COR-L47 (cell line): ENCODE data around the gene CSN2.
"Not testable (repeated sequence)": the region's sequence is repeated elsewhere in the genome, so short reads cannot be mapped to it uniquely, and the experiment has no call there.

Experiments
- DNase-seq: peaks from one replicate; lab custom pipeline; 2025; lab: John Stamatoyannopoulos, UW

CSN2 gene, protein sequence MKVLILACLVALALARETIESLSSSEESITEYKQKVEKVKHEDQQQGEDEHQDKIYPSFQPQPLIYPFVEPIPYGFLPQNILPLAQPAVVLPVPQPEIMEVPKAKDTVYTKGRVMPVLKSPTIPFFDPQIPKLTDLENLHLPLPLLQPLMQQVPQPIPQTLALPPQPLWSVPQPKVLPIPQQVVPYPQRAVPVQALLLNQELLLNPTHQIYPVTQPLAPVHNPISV

DNA sequence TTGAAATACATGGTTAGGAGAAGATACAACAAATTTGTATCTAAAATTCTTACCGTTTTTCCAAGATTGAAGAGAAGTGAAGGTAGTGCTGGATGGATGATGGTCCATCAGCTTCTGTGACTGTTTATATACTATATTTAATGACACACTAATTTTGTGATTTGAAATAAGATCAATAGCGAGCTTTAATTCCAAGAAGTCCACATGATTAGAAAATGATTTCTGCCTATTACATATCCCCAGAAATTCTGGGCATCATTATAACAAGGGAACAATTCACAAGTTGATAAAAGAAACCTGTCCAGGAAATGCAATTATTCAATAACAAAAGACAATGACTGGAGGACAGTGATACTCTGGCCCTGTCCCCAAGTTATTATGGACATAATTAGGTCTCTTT, at the start of gene CSN2:
CSN2 (minus strand) TSS at position 101 of the 400 bp plus-strand sequence. CDS start 4,733 bp downstream, outside the sequence.
- DNase-seq = no peak

DNA sequence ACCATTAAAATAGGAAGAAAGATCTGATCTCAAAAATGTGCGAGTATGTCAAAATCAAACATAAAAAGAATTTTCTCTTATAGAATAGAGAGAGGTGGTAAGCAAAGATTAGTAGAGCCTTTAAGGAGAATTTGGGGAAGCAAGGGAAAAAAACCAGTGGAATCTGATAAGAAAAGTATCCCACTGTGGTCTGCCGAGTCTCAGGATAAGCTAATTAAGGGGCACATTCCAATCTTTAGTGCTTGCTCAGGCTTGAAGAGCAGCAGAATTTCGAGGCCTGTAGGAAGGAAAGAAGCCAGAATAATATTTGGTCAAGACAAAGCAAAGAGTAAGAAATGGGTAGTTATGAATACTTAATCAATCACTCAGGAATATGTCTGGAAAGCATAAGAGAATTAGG, 43.2 kb upstream of the CSN2 start:
- no peak for DNase-seq

DNA sequence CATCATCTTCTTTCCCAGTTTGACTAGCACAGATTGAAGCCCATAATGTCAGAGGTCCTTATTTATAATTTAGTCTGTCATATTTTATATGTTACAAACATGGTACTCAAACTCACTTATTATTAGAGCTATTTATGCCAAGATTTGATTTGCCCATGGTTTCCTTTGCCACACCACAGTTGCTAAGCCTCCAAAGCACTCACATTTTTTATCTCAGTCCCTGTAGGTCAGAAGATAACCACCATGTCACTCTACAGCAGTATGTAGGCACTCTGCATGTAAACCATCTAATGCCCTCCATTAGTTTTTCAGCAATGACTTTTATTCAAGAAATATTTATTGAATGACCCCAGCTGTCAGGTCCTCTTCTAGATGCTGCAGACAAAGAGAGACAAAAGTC, 37.0 kb upstream of the CSN2 start:
- DNase-seq = no peak

DNA sequence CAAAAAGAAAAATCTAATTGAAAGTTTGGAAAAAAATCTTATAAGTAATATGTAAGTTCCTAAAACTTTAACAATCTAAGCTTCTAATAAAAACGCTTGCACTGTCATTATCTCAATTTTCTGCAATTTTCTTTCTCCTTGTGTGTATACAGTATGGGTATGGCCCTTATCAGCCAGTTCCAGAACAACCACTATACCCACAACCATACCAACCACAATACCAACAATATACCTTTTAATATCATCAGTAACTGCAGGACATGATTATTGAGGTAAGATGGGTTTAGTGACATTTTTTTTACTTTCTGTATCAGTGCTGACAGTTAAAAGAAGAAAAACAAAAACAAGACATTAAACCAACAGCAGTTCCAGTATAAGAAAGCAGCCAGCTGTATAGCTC, 35.2 kb upstream of the CSN2 start:
- no peak for DNase-seq

DNA sequence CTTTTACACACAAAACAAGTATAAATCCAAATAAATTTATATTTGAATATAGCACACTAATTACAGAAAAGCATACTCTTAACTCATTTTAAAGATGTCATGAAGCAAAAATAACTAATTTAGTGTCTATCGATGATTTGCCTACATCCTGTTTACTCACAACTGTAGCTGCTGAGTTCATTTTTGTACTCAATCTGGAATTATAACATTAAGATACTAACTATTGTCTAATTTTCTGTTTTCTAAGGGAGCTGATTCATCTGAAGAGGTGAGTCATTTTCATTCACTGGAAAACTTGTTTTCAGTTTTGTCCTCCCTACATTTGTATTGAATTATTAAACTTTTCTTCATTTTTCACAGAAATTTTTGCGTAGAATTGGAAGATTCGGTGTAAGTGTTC, 33.9 kb upstream of the CSN2 start:
- DNase-seq = no peak

DNA sequence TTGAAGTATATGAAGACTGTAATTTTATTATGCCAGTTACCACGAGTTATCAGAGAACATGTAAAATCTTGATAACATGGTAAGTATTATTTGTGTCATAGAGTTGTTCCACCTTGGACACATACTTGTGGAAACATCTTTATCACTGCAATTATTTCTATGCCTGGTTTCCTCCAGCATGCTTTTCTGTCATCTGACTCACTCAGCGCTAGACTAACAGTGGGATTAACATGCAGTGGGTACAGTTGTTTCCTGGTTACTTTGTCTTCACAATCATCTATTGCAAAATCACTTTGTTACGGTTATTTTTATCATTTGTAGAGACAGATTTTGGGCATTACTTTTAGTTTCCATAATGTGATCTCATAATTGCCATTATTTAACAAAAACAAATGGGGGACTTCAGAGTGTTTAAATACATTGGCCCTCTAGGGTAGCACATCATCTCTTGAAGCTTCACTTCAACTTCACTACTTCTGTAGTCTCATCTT, 30.0 kb upstream of the CSN2 start, which contains the start of gene STATH:
STATH (plus strand) TSS at position 441 of the 491 bp plus-strand sequence. CDS start 2,472 bp downstream, outside the sequence.
- DNase-seq = no peak

DNA sequence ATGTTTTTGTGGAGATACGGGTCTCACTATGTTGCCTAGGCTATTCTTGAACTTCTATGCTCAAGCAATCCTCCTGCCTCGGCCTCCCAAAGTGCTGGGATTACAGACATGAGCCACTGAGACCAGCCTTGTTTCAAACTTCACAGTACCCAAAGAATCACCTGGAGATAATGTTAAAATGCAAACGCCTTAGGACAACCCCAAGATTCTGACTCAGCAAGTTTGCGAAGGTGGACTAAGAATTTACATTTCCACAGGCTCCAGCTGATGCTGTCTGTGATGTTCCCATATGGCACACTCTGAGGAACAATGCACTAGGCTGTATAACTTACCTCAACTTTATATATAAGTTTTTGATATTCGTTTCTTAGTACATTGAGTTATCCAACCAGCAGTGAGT, 29.3 kb upstream of the CSN2 start:
- DNase-seq = no peak

DNA sequence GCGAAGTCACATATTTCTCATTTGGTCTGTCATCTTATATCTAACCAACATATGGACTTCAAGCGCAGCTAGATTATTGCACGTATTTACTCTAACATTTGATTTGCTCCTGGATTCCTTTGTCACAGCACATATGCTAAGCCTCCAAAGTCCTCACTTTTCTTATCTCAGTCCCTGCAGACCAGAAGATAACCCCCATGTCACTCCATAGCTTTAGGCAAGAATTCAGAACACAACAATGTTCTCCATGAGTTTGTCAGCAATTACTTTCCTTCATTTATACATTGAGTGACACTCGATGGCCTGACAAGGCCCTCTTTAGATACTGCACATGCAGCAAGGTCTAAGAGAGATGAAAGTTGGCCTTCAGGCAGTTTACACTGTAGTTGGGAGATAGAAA, 25.5 kb upstream of the CSN2 start:
- no peak for DNase-seq

DNA sequence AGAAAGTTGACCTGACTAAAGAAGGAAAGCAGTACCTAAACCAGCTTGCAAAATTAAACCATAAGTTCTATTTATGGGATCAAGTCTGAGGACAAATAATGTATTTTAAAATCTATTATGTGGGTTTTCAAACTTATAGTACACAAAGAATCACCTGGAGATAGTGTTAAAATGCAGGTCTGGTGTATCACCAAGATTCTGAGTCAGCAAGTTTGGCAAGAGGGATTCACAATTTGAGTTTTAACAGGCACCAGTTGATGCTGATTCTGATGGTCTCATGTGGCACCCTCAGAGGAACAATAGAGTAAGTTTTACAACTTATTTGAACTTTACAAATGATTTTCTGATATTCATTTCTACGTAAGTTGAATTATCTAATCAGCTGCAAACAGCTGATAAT, 21.1 kb upstream of the CSN2 start:
- no peak for DNase-seq

DNA sequence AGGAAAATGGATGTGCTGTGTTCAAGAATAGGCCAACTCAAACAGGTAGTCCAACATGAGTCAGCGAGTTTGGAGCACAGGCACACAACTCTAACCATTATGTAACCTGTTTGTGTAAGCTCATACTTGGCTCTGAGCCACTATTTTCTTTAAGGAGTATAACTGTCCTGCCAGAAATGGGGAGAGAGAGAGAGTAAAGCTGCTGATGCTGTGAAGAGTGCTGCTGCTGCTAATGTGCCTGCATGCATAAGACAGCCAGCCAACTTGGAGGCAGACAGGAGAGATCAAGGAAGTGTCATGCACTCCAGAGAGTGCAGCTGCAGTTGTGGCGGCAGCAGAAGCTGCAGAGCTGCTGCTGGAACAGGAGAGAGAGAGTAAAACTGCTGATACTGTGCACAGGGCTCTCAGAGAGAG, 18.5 kb upstream of the CSN2 start:
- DNase-seq = peak; percentile 63

DNA sequence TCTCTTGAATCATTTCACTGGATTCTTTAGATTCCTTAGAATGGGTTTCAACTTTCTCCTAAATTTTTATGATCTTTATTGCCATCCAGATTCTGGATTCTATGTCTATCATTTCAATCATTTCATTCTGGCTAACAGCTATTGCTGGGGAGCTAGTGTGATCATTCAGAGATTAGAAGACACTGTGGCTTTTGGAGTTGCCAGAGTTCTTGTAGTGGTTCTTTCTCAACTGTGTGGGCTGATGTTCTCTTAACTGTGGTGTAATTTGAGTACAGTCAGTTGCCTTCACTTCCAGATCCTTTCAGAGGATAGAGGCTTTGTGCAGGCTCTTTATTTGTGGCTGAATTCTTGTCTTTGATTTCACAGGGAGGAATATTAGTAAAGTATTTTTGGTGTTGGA, 12.1 kb upstream of the CSN2 start:
- no peak for DNase-seq

DNA sequence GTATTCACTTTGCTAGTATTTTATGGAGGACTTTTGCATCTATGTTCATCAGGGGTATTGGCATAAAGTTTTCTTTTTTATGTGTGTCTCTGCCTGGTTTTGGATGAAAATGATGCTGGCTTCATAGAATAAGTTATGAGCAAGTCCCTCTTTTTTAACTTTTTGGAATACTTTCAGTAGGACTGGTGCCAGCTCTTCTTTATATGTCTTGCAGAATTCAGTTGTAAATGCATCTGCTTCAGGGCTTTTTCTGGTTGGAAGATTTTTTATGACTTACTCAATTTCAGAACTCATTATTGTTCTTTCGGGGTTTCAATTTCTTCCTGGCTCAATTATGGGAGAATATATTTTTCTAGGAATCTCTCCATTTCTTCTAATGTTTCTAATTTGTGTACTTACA, 9.1 kb upstream of the CSN2 start:
- DNase-seq = no peak

DNA sequence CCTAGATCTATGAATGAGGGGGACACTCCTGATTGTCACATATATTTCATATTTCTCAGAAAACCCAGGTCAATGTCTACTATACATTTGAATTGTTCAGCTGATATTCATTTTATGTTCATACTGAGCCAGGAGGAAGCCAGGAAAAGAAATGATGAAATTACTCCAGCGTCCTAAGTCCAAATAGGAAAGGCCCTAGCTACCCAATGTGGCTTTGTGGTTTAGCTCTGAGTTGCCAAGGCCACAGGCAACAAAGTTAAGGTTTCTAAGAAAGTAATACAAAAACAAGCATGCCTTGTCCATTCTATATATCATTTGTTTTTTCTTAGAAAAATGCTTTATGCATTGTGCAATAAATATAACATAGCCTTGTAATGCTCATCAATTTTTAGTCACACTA, 4.5 kb upstream of the CSN2 start:
- DNase-seq = no peak

DNA sequence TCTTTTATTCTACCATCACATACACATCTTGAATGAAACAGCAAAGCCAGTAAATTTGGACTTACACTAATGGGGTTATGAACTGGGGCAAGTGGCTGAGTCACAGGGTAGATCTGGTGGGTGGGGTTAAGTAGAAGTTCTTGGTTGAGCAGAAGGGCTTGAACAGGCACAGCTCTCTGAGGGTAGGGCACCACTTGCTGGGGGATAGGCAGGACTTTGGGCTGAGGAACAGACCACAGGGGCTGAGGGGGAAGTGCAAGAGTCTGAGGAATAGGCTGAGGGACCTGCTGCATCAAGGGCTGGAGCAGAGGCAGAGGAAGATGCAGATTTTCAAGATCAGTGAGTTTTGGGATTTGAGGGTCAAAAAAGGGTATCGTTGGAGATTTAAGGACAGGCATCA, 8.3 kb downstream of the CSN2 start:
- no peak for DNase-seq

DNA sequence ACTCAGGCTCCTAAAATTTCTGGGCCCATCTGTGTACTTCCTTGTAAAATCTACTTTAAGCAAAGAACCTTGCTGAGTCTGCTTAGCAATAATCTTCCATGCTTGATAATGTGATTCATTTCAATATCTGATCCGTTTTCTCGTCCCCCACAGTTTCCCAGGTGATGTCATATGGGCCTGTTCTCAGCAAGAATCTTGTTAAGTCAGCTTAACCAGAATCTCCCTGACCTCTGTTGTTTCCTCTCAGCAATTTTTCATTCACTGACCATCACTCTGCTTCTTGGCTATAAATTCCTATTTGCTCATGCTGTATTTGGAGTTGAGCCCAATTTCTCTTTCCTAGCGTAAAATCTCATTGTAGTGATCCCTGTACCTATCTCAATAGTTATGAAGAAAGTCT, 13.9 kb downstream of the CSN2 start:
- DNase-seq = no peak

DNA sequence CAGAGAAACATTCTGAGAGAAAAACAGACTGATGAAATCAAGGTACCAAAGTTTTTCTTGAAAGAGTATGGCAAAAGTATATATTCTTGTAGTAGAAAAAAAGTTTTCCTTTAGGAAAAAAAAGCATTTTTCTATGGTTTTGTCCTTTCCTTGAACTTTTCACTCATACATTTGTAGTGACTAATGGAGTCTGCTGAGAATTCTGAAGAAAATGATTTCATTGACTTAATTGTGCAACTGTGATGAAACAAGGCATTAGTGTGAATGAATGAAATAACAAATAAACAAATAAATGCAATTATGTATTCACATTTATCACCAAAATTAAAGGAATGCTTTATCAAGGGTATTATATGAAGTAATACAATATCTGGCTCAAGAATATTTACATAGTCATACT, 29.0 kb downstream of the CSN2 start:
- no peak for DNase-seq

DNA sequence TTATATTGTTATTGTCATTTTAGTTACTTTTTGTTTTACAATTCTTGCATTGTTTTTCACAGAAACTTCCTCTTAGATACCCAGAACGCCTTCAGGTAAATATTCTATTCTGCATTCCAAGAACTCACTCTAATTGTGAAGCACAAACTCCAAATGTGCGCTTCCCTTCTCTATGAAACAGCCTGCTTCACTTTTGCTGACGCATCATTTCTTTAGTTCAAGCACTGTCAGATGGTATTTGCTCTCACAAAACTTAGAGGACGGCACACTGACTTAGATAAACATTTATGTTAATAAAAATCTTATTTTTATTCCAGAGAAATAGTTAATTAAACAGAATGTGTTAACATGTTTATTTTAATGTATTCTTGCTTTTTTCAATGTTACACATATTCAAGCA, 31.4 kb downstream of the CSN2 start:
- DNase-seq = no peak

DNA sequence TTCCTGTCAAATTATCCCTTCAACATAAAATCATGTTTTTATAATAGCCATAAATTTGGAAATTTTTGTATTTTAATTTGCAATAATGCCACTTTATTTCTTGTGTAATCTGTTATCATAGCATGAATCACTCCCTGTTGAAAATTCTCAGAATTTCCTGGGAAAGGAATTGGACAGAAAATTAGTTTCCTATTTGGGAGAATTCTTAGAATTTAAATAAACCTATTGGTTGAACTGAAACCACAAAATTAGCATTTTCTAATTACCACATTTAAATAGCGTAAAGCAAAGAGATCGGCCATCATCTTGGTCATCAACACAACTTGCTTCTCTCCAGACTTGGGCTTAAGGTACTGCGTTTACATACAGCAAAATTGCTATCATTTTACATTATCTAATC, 34.8 kb downstream of the CSN2 start, which contains the start of gene CSN1S1:
CSN1S1 (plus strand) TSS at position 301 of the 400 bp plus-strand sequence. CDS start 1,488 bp downstream, outside the sequence.
- no peak for DNase-seq

DNA sequence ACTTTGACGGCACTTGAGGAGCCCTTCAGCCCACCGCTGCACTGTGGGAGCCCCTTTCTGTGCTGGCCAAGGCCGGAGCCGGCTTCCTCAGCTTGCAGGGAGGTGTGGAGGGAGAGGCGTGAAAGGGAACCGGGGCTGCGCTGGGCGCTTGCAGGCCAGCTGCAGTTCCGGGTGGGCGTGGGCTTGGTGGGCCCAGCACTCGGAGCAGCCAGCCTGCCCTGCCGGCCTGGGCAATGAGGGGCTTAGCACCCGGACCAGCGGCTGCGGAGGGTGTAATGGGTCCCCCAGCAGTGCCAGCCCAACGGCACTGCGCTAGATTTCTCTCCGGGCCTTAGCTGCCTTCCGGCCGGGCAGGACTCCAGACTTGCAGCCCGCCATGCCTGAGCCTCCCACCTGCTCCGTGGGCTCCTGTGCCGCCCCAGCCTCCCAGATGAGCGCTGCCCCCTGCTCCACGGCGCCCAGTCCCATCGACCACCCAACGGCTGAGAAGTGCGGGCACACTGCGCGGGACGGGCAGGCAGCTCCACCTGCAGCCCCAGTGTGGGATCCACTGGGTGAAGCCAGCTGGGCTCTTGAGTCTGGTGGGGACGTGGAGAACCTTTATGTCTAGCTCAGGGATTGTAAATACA, 41.6 kb downstream of the CSN2 start:
- not testable (repeated sequence) for DNase-seq

DNA sequence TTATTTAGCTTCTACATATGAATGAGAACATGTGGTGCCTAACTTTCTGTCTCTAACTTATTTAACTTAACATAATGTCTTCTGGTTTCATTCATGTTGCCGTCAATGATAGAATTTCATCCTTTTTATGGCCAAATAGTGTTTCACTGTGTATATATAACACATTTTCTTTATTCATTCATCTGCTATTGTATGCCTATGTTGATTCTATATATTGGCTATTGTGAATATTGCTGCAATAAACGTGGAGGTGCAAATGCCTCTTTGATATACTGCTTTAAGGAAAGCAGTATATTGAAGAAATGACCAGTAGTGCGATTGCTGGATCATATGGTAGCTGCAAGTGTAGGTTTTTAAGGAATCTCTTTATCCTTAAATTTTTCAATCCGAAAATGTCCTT, 44.7 kb downstream of the CSN2 start:
- DNase-seq = no peak

DNA sequence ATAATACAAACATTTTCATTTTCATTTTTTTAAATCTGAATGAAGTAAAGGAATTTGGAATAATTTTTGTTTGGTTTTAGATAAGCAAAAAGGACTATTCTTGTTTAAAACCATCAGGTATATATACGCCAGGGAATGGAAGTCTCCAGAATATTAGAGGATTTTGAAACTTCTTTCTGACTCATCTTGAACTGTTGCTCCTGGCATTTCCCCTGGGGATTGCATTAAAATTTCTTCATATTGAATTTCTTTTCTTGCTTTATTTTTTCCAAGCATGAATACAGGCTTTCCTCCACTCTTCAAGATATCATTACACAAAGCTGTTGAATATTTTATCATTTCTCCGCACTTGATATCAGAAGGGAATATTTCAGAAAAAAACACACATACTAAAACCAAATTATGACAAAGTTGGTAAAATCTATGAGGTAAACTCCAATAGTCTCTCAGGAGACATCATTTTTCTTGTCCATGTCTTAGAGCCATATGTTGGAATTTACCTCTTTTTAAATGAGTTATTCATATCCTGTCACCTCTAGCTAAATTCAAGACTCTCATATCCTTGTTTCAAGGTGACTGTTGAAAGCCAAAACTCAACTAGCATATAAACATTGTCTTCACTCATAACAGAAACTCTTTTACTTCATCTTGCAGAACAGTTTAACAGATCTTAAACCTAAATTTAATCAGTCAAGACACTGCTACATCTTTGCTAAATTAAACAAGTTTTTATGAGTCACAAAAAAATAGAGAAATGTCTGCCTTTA, 55.3 kb downstream of the CSN2 start:
- no peak for DNase-seq

DNA sequence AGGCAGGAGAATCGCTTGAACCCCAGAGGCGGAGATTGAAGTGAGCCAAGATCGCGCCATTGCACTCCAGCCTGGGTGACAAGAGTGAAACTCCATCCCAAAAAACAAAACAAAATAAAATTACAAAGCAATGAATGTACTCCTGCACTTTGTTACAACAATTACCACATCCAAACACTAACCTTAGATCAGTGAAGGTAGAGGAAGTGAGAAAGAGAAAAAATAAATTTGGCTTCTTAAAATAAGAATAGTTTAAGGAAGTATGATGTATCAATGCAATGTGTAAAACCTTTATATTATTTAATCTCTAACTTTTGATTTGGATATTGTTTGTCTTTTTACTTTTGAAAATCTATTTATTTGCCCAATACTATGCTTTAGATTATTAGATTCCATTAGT, 56.3 kb downstream of the CSN2 start:
- no peak for DNase-seq

DNA sequence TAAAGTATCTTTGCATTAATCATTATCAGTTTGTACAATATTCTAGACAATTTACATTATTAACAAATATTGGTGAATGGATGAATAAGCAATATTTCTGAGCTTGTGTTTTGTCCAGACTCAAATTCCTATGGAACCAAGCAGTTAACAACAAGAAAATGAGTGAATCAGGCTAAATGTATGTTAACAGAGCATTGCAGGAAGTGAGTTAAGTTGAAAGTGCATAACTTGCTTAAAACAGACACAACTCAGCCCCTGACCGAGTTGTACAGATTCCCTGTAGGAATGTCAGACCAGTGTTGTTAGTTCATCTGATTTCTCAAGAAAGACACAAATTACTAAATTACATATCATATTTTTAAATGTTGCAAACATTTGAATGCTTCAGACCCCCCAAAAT, 58.4 kb downstream of the CSN2 start:
- no peak for DNase-seq
